HepG2 (cell line): ENCODE data around the gene CNOT1. TPM values are rescaled to one million over a fixed set of nuclear protein-coding genes. Genes with fewer than 3 reads are reported as not detected.

Experiments used
- ATF1 ChIP-seq: IDR thresholded peaks from 2 replicates; pipeline ENCODE4 v1.6.1; 2016; ENCODE audit warnings: mild to moderate bottlenecking, control low read depth
- CHD2 ChIP-seq: IDR thresholded peaks from 2 replicates; pipeline ENCODE4 v1.6.1; 2011; ENCODE audit warnings: low read depth, low read length, improper control_type of control experiment
- FOXM1 ChIP-seq: sonication (generic); formaldehyde crosslinking; IDR thresholded peaks from 2 replicates; pipeline ENCODE4 v1.5.0; 2020; ENCODE audit warnings: missing genetic modification reagents
- GFI1 ChIP-seq: sonication (generic); formaldehyde crosslinking; IDR thresholded peaks from 2 replicates; pipeline ENCODE4 v1.5.0; 2020; ENCODE audit warnings: missing genetic modification reagents, mild to moderate bottlenecking, borderline replicate concordance
- KDM3A ChIP-seq: IDR thresholded peaks from 2 replicates; pipeline ENCODE4 v1.6.1; 2018; ENCODE audit warnings: low read depth, missing compliant biosample characterization
- RARA ChIP-seq: IDR thresholded peaks from 2 replicates; pipeline ENCODE4 v1.6.1; 2016; ENCODE audit warnings: missing genetic modification reagents, missing compliant biosample characterization
- RBFOX2 ChIP-seq: fragments of 200-400 bp; formaldehyde crosslinking; IDR thresholded peaks from 2 replicates; pipeline ENCODE4 v1.6.1; 2017; ENCODE audit warnings: low read depth, mild to moderate bottlenecking, low read length
- RFX5 ChIP-seq: IDR thresholded peaks from 2 replicates; pipeline ENCODE4 v1.6.1; 2011; ENCODE audit warnings: low read depth, low read length, improper control_type of control experiment
- RFXAP ChIP-seq: sonication (generic); formaldehyde crosslinking; IDR thresholded peaks from 2 replicates; pipeline ENCODE4 v1.4.0; 2020; ENCODE audit warnings: missing genetic modification reagents, borderline replicate concordance
- TEAD3 ChIP-seq: optimal IDR thresholded peaks from 2 replicates; pipeline ENCODE3; 2016; ENCODE audit warnings: borderline replicate concordance
- ZNF138 ChIP-seq: sonication (generic); formaldehyde crosslinking; IDR thresholded peaks from 2 replicates; pipeline ENCODE4 v1.5.0; 2020; ENCODE audit warnings: mild to moderate bottlenecking, low read depth, missing genetic modification reagents
- ZNF883 ChIP-seq: sonication (generic); formaldehyde crosslinking; IDR thresholded peaks from 2 replicates; pipeline ENCODE4 v1.5.1; 2020; ENCODE audit warnings: mild to moderate bottlenecking, missing genetic modification reagents; ENCODE audit errors: not compliant biosample characterization
- ZSCAN29 ChIP-seq: sonication (generic); formaldehyde crosslinking; conservative IDR thresholded peaks from 2 replicates; pipeline ENCODE4 v1.4.0; 2020; ENCODE audit warnings: mild to moderate bottlenecking, missing genetic modification reagents
- polyA plus RNA-seq, 8 experiments: library from polyadenylated mRNA; depleted of rRNA in 3 of 8; stranded (reverse) in 7 of 8; unstranded in 1 of 8; fragments of >200 nt; fragmentation: Illumina TruSeq in 4 of 8; extraction: Trizol in 4 of 8; gene quantifications; 2 replicates each; pipeline versions ENCODE4 v1.2.1 to v1.2.3, GENCODE V29; 2011 to 2016; ENCODE audit warnings: low read depth in 4 of 8, missing spikeins in 1 of 8, mixed read lengths in 1 of 8; ENCODE audit not compliant: insufficient read depth in 1 of 8
- total RNA-seq, 5 experiments: library from RNA; depleted of rRNA; stranded (reverse); fragments of >200 nt; fragmentation: Illumina TruSeq; extraction: Trizol; gene quantifications; 2 replicates each; pipeline ENCODE4 v1.2.3, GENCODE V29; 2016; ENCODE audit warnings: low read depth in 1 of 5
- TF ChIP-seq, protein P1 (sequence below): sonication (generic); formaldehyde crosslinking; IDR thresholded peaks from 2 replicates; pipeline ENCODE4 v1.4.0; 2020; ENCODE audit warnings: missing genetic modification reagents
- TF ChIP-seq, protein P2 (sequence below): sonication (generic); formaldehyde crosslinking; IDR thresholded peaks from 2 replicates; pipeline ENCODE4 v1.8.1; 2023; ENCODE audit warnings: mild to moderate bottlenecking, inconsistent platforms, moderate library complexity, missing genetic modification reagents, borderline replicate concordance
- TF ChIP-seq, protein P3 (sequence below): sonication (generic); formaldehyde crosslinking; IDR thresholded peaks from 2 replicates; pipeline ENCODE4 v1.5.1; 2020; ENCODE audit warnings: mild to moderate bottlenecking, missing genetic modification reagents, borderline replicate concordance
- TF ChIP-seq, protein P4 (sequence below): sonication (generic); formaldehyde crosslinking; IDR thresholded peaks from 2 replicates; pipeline ENCODE4 v1.8.0; 2023; ENCODE audit warnings: mild to moderate bottlenecking, missing genetic modification reagents
- TF ChIP-seq, protein P5 (sequence below): sonication (generic); formaldehyde crosslinking; IDR thresholded peaks from 2 replicates; pipeline ENCODE4 v1.4.0; 2020; ENCODE audit warnings: missing genetic modification reagents
- TF ChIP-seq, protein P6 (sequence below): sonication (generic); formaldehyde crosslinking; IDR thresholded peaks from 2 replicates; pipeline ENCODE4 v1.5.0; 2020; ENCODE audit warnings: missing genetic modification reagents
- TF ChIP-seq, protein P7 (sequence below): sonication (generic); formaldehyde crosslinking; IDR thresholded peaks from 2 replicates; pipeline ENCODE4 v1.9.0; 2022; ENCODE audit warnings: missing genetic modification reagents, mild to moderate bottlenecking, borderline replicate concordance

Gene CNOT1
- total and polyA plus RNA-seq, 2 of the 13 experiments (the other 11 are each of a cell fraction or from before 2014, with no cell fraction given), result 188 to 232 TPM

DNA sequence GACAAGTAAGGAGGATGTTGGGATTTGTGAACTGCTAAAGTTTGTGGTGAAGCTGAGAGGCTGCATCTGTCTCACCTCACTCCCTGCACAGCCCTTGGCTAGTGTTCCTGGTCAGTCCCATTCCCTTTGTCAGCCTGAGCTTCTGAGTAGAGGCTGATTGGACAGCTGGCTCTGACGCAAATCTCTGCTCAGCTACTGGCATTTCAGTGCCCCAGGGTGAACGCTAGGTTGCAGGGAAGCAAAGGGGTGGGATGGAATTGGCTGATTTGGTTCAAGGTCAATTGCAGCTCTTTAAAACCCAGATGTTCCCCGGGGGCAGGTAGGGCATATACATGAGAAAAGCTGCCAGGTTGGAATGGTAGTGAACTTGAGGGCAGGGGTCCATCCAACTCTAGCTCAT lies 23.1 kb upstream of the CNOT1 start (continued):
- TF ChIP-seq, protein P1, sequence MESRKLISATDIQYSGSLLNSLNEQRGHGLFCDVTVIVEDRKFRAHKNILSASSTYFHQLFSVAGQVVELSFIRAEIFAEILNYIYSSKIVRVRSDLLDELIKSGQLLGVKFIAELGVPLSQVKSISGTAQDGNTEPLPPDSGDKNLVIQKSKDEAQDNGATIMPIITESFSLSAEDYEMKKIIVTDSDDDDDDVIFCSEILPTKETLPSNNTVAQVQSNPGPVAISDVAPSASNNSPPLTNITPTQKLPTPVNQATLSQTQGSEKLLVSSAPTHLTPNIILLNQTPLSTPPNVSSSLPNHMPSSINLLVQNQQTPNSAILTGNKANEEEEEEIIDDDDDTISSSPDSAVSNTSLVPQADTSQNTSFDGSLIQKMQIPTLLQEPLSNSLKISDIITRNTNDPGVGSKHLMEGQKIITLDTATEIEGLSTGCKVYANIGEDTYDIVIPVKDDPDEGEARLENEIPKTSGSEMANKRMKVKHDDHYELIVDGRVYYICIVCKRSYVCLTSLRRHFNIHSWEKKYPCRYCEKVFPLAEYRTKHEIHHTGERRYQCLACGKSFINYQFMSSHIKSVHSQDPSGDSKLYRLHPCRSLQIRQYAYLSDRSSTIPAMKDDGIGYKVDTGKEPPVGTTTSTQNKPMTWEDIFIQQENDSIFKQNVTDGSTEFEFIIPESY (CRISPR knock-in tag), result no peak
- TF ChIP-seq, protein P2, sequence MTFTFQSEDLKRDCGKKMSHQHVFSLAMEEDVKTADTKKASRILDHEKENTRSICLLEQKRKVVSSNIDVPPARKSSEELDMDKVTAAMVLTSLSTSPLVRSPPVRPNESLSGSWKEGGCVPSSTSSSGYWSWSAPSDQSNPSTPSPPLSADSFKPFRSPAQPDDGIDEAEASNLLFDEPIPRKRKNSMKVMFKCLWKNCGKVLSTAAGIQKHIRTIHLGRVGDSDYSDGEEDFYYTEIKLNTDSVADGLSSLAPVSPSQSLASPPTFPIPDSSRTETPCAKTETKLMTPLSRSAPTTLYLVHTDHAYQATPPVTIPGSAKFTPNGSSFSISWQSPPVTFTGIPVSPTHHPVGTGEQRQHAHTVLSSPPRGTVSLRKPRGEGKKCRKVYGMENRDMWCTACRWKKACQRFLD (CRISPR knock-in tag), result no peak
- TF ChIP-seq, protein P3, sequence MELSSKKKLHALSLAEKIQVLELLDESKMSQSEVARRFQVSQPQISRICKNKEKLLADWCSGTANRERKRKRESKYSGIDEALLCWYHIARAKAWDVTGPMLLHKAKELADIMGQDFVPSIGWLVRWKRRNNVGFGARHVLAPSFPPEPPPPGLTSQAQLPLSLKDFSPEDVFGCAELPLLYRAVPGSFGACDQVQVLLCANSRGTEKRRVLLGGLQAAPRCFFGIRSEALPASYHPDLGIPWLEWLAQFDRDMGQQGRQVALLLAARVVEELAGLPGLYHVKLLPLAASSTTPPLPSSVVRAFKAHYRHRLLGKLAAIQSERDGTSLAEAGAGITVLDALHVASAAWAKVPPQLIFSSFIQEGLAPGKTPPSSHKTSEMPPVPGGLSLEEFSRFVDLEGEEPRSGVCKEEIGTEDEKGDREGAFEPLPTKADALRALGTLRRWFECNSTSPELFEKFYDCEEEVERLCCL (CRISPR knock-in tag), result no peak
- no peak for TF ChIP-seq RBFOX2
- 0 out of 2 replicates have a peak, but pooled peaks have one; percentile 45 for TF ChIP-seq ATF1 (CRISPR knock-in tag)
- TF ChIP-seq KDM3A (CRISPR knock-in tag), result no peak
- TF ChIP-seq CHD2, result no peak
- TF ChIP-seq, protein P4, sequence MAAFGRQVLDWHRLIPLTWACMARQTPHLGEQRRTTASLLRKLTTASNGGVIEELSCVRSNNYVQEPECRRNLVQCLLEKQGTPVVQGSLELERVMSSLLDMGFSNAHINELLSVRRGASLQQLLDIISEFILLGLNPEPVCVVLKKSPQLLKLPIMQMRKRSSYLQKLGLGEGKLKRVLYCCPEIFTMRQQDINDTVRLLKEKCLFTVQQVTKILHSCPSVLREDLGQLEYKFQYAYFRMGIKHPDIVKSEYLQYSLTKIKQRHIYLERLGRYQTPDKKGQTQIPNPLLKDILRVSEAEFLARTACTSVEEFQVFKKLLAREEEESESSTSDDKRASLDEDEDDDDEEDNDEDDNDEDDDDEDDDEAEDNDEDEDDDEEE (CRISPR knock-in tag), result 0 out of 2 replicates have a peak, but pooled peaks have one; percentile 34
- TF ChIP-seq FOXM1 (CRISPR knock-in tag), result no peak
- no peak for TF ChIP-seq ZSCAN29 (CRISPR knock-in tag)
- no peak for TF ChIP-seq ZNF138
- TF ChIP-seq RFXAP (CRISPR knock-in tag), result peak; percentile 60; the same call in 1 of the 2 replicates
- TF ChIP-seq, protein P5, sequence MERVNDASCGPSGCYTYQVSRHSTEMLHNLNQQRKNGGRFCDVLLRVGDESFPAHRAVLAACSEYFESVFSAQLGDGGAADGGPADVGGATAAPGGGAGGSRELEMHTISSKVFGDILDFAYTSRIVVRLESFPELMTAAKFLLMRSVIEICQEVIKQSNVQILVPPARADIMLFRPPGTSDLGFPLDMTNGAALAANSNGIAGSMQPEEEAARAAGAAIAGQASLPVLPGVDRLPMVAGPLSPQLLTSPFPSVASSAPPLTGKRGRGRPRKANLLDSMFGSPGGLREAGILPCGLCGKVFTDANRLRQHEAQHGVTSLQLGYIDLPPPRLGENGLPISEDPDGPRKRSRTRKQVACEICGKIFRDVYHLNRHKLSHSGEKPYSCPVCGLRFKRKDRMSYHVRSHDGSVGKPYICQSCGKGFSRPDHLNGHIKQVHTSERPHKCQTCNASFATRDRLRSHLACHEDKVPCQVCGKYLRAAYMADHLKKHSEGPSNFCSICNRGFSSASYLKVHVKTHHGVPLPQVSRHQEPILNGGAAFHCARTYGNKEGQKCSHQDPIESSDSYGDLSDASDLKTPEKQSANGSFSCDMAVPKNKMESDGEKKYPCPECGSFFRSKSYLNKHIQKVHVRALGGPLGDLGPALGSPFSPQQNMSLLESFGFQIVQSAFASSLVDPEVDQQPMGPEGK, result 0 out of 2 replicates have a peak, but pooled peaks have one; percentile 28
- 0 out of 2 replicates have a peak, but pooled peaks have one; percentile 11 for TF ChIP-seq RARA
- TF ChIP-seq, protein P6, sequence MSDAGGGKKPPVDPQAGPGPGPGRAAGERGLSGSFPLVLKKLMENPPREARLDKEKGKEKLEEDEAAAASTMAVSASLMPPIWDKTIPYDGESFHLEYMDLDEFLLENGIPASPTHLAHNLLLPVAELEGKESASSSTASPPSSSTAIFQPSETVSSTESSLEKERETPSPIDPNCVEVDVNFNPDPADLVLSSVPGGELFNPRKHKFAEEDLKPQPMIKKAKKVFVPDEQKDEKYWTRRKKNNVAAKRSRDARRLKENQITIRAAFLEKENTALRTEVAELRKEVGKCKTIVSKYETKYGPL (CRISPR knock-in tag), result no peak
- no peak for TF ChIP-seq ZNF883 (CRISPR knock-in tag)
- TF ChIP-seq, protein P7, sequence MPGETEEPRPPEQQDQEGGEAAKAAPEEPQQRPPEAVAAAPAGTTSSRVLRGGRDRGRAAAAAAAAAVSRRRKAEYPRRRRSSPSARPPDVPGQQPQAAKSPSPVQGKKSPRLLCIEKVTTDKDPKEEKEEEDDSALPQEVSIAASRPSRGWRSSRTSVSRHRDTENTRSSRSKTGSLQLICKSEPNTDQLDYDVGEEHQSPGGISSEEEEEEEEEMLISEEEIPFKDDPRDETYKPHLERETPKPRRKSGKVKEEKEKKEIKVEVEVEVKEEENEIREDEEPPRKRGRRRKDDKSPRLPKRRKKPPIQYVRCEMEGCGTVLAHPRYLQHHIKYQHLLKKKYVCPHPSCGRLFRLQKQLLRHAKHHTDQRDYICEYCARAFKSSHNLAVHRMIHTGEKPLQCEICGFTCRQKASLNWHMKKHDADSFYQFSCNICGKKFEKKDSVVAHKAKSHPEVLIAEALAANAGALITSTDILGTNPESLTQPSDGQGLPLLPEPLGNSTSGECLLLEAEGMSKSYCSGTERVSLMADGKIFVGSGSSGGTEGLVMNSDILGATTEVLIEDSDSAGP (CRISPR knock-in tag), result no peak
- TF ChIP-seq TEAD3 (CRISPR knock-in tag), result peak; percentile 6
- 0 out of 2 replicates have a peak, but pooled peaks have one; percentile 28 for TF ChIP-seq GFI1 (CRISPR knock-in tag)
- TF ChIP-seq RFX5, result peak; percentile 60; the same call in 1 of the 2 replicates
